Measurements from ENCODE around the gene ZNF750. TPM values are rescaled to one million over a fixed set of nuclear protein-coding genes. Genes with fewer than 3 reads are reported as not detected.

Gene ZNF750
- total RNA-seq, 1 donor from 2014 or later = under 0.01 TPM

GRCh38 chr17:82835766-82836512, 3.9 kb downstream of the ZNF750 start:
- DNase-seq (ENCODE audit: low read depth in 2 of 2) = peak in 1 of 2 donors; percentile 56

- DNase-seq (ENCODE audit: low read depth in 2 of 2) = no peak
These were observed 4.7 kb downstream of the ZNF750 start for GRCh38 chr17:82835122-82835521.

GRCh38 chr17:82832881-82833475, 6.8 kb downstream of the ZNF750 start:
- no peak for DNase-seq (ENCODE audit: low read depth in 2 of 2)

GRCh38 chr17:82832411-82832810, 7.4 kb downstream of the ZNF750 start:
- DNase-seq (ENCODE audit: low read depth in 2 of 2) = no peak

GRCh38 chr17:82831818-82832200, 8.0 kb downstream of the ZNF750 start:
- no peak for DNase-seq (ENCODE audit: low read depth in 2 of 2)

- no peak for DNase-seq (ENCODE audit: low read depth in 2 of 2)
These were observed 8.6 kb downstream of the ZNF750 start for GRCh38 chr17:82831041-82831817.

- peak in 1 of 2 donors; percentile 45 for DNase-seq (ENCODE audit: low read depth in 2 of 2)
These were observed 9.6 kb downstream of the ZNF750 start for GRCh38 chr17:82830249-82830661.

GRCh38 chr17:82828875-82829487, 10.8 kb downstream of the ZNF750 start:
- no peak for DNase-seq (ENCODE audit: low read depth in 2 of 2)

GRCh38 chr17:82826956-82827355, 12.9 kb downstream of the ZNF750 start:
- no peak for DNase-seq (ENCODE audit: low read depth in 2 of 2)

GRCh38 chr17:82826211-82826610, 13.6 kb downstream of the ZNF750 start:
- no peak for DNase-seq (ENCODE audit: low read depth in 2 of 2)

- no peak for DNase-seq (ENCODE audit: low read depth in 2 of 2)
These were observed 14.2 kb downstream of the ZNF750 start for GRCh38 chr17:82825540-82826124.

GRCh38 chr17:82823004-82823403, 16.8 kb downstream of the ZNF750 start:
- no peak for DNase-seq (ENCODE audit: low read depth in 2 of 2)

GRCh38 chr17:82822281-82822680, 17.5 kb downstream of the ZNF750 start:
- DNase-seq (ENCODE audit: low read depth in 2 of 2) = no peak

GRCh38 chr17:82821554-82821953, 18.3 kb downstream of the ZNF750 start:
- DNase-seq (ENCODE audit: low read depth in 2 of 2) = no peak

- DNase-seq (ENCODE audit: low read depth in 2 of 2) = no peak
These were observed 19.3 kb downstream of the ZNF750 start for GRCh38 chr17:82820278-82821251.

- no peak for DNase-seq (ENCODE audit: low read depth in 2 of 2)
These were observed 21.9 kb downstream of the ZNF750 start for GRCh38 chr17:82817947-82818346.

- no peak for DNase-seq (ENCODE audit: low read depth in 2 of 2)
These were observed 23.5 kb downstream of the ZNF750 start for GRCh38 chr17:82816358-82816757.

- no peak for DNase-seq (ENCODE audit: low read depth in 2 of 2)
These were observed 24.0 kb downstream of the ZNF750 start for GRCh38 chr17:82815790-82816305.

GRCh38 chr17:82815354-82815753, 24.5 kb downstream of the ZNF750 start:
- DNase-seq (ENCODE audit: low read depth in 2 of 2) = no peak

GRCh38 chr17:82814834-82815233, 25.0 kb downstream of the ZNF750 start:
- DNase-seq (ENCODE audit: low read depth in 2 of 2) = no peak
